GM23338 (cell line): ENCODE data around the gene STAM2. TPM values are rescaled to one million over a fixed set of nuclear protein-coding genes. Genes with fewer than 3 reads are reported as not detected.

Experiments
- POLR2AphosphoS5 ChIP-seq: IDR thresholded peaks from 2 replicates; pipeline ENCODE4 v1.6.1; 2016; ENCODE audit warnings: antibody characterized with exemption, low read depth
- REST ChIP-seq: IDR thresholded peaks from one replicate; pipeline ENCODE4 v1.6.1; 2018; ENCODE audit warnings: antibody characterized with exemption; ENCODE audit not compliant: unreplicated experiment
- ZNF114 ChIP-seq: fragments of 250-450 bp; sonication (Bioruptor Pico); IDR thresholded peaks from 2 replicates; pipeline ENCODE4 v1.5.0; 2020; ENCODE audit warnings: mild to moderate bottlenecking, moderate library complexity
- polyA plus RNA-seq: library from polyadenylated mRNA; unstranded; fragments of >200 nt; fragmentation: Nextera tagmentation; extraction: Ambion mirVana; gene quantifications from 2 replicates; pipeline ENCODE4 v1.2.1, GENCODE V29; 2016
- small RNA-seq: library from RNA; depleted of rRNA; stranded (forward); fragments of <200 nt; gene quantifications from one replicate; pipeline ENCODE3, GENCODE V24; 2014; ENCODE audit warnings: low replicate concordance
- total RNA-seq: library from RNA; depleted of rRNA; stranded (reverse); fragments of >200 nt; shearing (Covaris generic); gene quantifications from 2 replicates; pipeline ENCODE4 v1.2.3, GENCODE V29; 2014; rRNA removed

Gene STAM2
- total and polyA plus RNA-seq, 2 experiments from 2014 or later: 4.6 to 18.2 TPM

DNA sequence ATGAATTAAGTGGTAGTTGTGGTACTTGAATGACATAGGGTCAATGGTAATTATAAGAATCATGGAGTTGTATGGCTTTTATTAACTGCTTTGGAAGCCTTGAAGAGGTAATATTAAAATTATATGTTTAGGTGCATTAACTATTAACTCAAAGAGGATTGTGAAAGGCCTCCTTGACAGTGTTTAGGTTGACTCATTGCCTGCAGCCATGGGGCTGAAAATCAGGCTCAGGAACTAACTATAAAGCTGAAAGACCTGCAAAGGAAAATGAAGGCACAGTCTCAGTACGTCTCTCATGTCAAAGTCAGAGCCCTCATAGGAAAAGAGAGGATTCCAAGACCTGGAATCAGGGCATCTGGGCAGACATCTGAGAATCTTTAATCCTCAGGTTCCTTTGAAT is 107.7 kb downstream of the STAM2 start (continued):
- no peak for TF ChIP-seq REST
- TF ChIP-seq POLR2AphosphoS5: no peak
- no peak for TF ChIP-seq ZNF114 (CRISPR knock-in tag)

Small RNA genes lying within 50 kb of the gene (small RNA-seq; reads per million reads assigned to genes)
- gene RPL30P2: not detected

Other genes starting within 250 kb of the STAM2 start
- 7.6 and 9.8 TPM in 2 replicates for gene CACNB4, start 76.7 kb downstream of the STAM2 start, total RNA-seq
- gene CACNB4, start 76.7 kb downstream of the STAM2 start, polyA plus RNA-seq: 2.7 and 4.0 TPM in 2 replicates
- gene FMNL2, start 159.4 kb upstream of the STAM2 start, total RNA-seq: 43.0 and 45.4 TPM in 2 replicates
- gene FMNL2, start 159.4 kb upstream of the STAM2 start, polyA plus RNA-seq: 14.5 and 16.5 TPM in 2 replicates